ENCODE measurements around the gene AVPR1A.
"Not testable (repeated sequence)": the region's sequence is repeated elsewhere in the genome, so short reads cannot be mapped to it uniquely, and the experiment has no call there.

Gene AVPR1A

DNA sequence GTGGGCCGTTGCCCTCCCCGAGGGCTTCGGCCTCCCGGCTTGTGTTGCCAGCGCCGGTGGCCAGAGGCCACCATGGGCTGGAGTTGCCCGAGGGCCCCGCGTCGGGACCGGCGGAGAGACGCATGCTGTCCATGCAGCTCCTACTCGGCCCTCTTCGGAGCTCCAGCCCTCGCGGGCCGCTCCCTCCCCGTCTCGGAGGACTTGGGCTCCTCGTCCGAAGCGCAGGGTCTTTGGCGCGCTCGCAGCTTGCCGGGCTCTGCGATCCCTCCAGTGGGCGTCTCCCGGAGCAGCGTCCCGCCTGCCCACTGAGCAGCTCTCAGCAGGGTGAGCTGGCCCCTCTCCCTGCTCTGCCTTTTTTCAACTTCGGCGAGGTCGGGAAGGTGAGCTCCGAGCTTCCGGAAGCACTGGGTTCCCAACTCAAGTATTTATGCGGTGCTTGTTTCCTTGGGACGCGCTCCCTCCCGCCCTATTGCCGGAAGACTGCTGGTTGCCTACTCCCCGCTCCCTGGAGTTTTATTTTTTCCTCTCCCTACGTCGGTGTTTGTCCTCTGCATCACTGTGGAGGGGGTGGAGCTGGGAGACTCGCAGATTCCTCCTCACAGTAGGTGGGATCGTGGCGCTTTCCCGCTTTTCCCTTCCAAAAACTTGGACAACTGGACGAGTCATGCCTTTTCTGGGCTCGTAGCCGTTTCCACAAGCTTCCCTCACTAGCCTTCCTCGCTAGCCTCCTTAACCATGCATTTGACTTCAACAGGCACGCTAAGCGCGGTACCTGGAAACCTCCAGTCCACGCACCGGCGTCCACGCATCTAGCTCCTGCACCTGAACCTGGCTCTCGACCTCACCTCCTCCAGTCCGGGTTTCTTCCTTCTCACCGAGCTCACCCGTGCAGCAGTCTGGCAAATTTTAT, at the start of gene AVPR1A:
AVPR1A (minus strand) TSS at position 489 of the 910 bp plus-strand sequence; CDS start at position 124, 365 bp downstream.
- H3K4me3 Mint-ChIP-seq, result no peak within 1 kb of the TSS
- H3K36me3 Mint-ChIP-seq, result no peaks in the 10 kb centered on the region
- DNase-seq (ENCODE audit: low spot score in 2 of 2) (no peak), ATAC-seq (ENCODE audit: low read depth) (no peak)
- H3K9me3 Mint-ChIP-seq, result peaks cover 4% of the 10 kb centered on the region
- H3K27me3 Mint-ChIP-seq, result peaks cover 26% of the 10 kb centered on the region
- H3K27ac Mint-ChIP-seq, result no peak within 1 kb of the TSS
- H3K4me1 Mint-ChIP-seq, result no peaks in the 10 kb centered on the region

GRCh38 chr12:63196168-63196567, 45.2 kb upstream of the AVPR1A start:
- DNase-seq (ENCODE audit: low spot score in 2 of 2), result no peak
- Mint-ChIP-seq H3K36me3 (no peaks in the 10 kb centered on the region), H3K27ac (no peak overlapping the region), H3K27me3 (peaks cover 3% of the 10 kb centered on the region), H3K4me3 (no peak overlapping the region), H3K9me3 (peaks cover 5% of the 10 kb centered on the region), H3K4me1 (no peaks in the 10 kb centered on the region)
- ATAC-seq (ENCODE audit: low read depth), result no peak

- Mint-ChIP-seq H3K27ac (no peak overlapping the region), H3K4me1 (no peaks in the 10 kb centered on the region), H3K36me3 (peaks cover 2% of the 10 kb centered on the region), H3K9me3 (peaks cover 9% of the 10 kb centered on the region), H3K4me3 (no peak overlapping the region), H3K27me3 (no peaks in the 10 kb centered on the region)
- ATAC-seq (ENCODE audit: low read depth) (no peak), DNase-seq (ENCODE audit: low spot score in 2 of 2) (no peak)
Measured at GRCh38 chr12:63179224-63179623, 28.2 kb upstream of the AVPR1A start.

- H3K27ac Mint-ChIP-seq, result no peak overlapping the region
- no peaks in the 10 kb centered on the region for H3K4me1 Mint-ChIP-seq
- ATAC-seq (ENCODE audit: low read depth) (no peak), DNase-seq (ENCODE audit: low spot score in 2 of 2) (no peak)
- H3K36me3 Mint-ChIP-seq, result no peaks in the 10 kb centered on the region
- H3K27me3 Mint-ChIP-seq, result no peaks in the 10 kb centered on the region
- peaks cover 1% of the 10 kb centered on the region for H3K9me3 Mint-ChIP-seq
- no peak overlapping the region for H3K4me3 Mint-ChIP-seq
Measured at GRCh38 chr12:63170321-63170720, 19.3 kb upstream of the AVPR1A start.

GRCh38 chr12:63167741-63168140, 16.7 kb upstream of the AVPR1A start:
- H3K9me3 Mint-ChIP-seq; H3K27me3 Mint-ChIP-seq; H3K4me1 Mint-ChIP-seq; ATAC-seq (ENCODE audit: low read depth); DNase-seq (ENCODE audit: low spot score in 2 of 2); H3K4me3 Mint-ChIP-seq; H3K36me3 Mint-ChIP-seq; H3K27ac Mint-ChIP-seq: not testable (repeated sequence)

DNA sequence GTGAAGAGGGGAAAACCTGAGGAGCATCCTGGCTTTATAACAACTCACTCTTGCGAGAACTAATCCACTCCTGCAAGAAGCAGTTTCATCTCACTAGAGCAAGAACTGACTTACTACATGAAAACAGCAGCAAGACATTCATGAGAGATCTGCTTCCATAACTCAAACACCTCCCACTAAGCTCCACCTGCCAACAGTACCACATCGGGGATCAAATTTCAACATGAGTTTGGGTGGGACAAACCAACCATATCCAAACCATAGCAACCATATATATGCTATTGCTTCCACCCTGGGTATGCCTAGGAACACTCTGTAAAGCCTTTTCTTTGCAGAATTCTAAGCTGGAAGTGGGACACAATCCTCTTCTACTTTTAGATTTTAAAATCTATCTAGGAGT, 13.9 kb upstream of the AVPR1A start:
- no peak for DNase-seq (ENCODE audit: low spot score in 2 of 2)
- H3K9me3 Mint-ChIP-seq, result no peaks in the 10 kb centered on the region
- no peak overlapping the region for H3K27ac Mint-ChIP-seq
- no peak for ATAC-seq (ENCODE audit: low read depth)
- H3K4me3 Mint-ChIP-seq, result no peak overlapping the region
- no peaks in the 10 kb centered on the region for H3K4me1 Mint-ChIP-seq
- H3K36me3 Mint-ChIP-seq, result no peaks in the 10 kb centered on the region
- H3K27me3 Mint-ChIP-seq, result no peaks in the 10 kb centered on the region

DNA sequence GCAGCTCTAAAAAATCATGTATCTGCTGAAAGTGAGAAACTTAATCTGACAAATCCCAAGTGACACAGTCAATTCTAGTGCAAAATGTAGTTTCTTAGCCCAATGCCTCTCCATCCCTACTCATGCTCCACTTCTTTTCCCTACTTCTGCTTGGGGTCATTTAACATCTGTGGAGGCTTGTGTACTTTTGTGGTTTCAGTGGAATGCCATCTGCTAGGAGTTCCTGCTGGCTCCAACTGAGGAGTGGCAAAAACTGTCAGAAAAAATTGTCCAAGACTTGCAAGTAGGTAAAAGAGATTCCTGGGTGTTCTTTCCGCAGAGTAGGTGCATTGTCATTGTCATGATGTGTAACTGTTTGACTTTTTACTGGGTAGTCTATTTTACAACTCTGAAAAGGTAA, 12.5 kb upstream of the AVPR1A start:
- Mint-ChIP-seq H3K27ac (no peak overlapping the region), H3K36me3 (no peaks in the 10 kb centered on the region), H3K4me1 (no peaks in the 10 kb centered on the region), H3K4me3 (no peak overlapping the region), H3K9me3 (no peaks in the 10 kb centered on the region), H3K27me3 (no peaks in the 10 kb centered on the region)
- no peak for DNase-seq (ENCODE audit: low spot score in 2 of 2)
- no peak for ATAC-seq (ENCODE audit: low read depth)

GRCh38 chr12:63155375-63155774, 4.4 kb upstream of the AVPR1A start:
- Mint-ChIP-seq H3K4me1 (no peaks in the 10 kb centered on the region), H3K4me3 (no peak overlapping the region), H3K27ac (no peak overlapping the region), H3K27me3 (peaks cover 19% of the 10 kb centered on the region), H3K9me3 (peaks cover 1% of the 10 kb centered on the region), H3K36me3 (no peaks in the 10 kb centered on the region)
- DNase-seq (ENCODE audit: low spot score in 2 of 2), result no peak
- ATAC-seq (ENCODE audit: low read depth), result no peak

GRCh38 chr12:63154560-63154959, 3.6 kb upstream of the AVPR1A start:
- DNase-seq (ENCODE audit: low spot score in 2 of 2) (no peak), ATAC-seq (ENCODE audit: low read depth) (no peak)
- Mint-ChIP-seq H3K36me3 (no peaks in the 10 kb centered on the region), H3K4me3 (no peak overlapping the region), H3K4me1 (no peaks in the 10 kb centered on the region), H3K9me3 (peaks cover 4% of the 10 kb centered on the region), H3K27me3 (peaks cover 24% of the 10 kb centered on the region), H3K27ac (no peak overlapping the region)

- H3K36me3 Mint-ChIP-seq, result no peaks in the 10 kb centered on the region
- H3K9me3 Mint-ChIP-seq, result peaks cover 4% of the 10 kb centered on the region
- no peak overlapping the region for H3K27ac Mint-ChIP-seq
- no peaks in the 10 kb centered on the region for H3K4me1 Mint-ChIP-seq
- no peak for DNase-seq (ENCODE audit: low spot score in 2 of 2)
- ATAC-seq (ENCODE audit: low read depth), result no peak
- no peak overlapping the region for H3K4me3 Mint-ChIP-seq
- H3K27me3 Mint-ChIP-seq, result peaks cover 26% of the 10 kb centered on the region
Measured at GRCh38 chr12:63152321-63152700, 1.3 kb upstream of the AVPR1A start.

DNA sequence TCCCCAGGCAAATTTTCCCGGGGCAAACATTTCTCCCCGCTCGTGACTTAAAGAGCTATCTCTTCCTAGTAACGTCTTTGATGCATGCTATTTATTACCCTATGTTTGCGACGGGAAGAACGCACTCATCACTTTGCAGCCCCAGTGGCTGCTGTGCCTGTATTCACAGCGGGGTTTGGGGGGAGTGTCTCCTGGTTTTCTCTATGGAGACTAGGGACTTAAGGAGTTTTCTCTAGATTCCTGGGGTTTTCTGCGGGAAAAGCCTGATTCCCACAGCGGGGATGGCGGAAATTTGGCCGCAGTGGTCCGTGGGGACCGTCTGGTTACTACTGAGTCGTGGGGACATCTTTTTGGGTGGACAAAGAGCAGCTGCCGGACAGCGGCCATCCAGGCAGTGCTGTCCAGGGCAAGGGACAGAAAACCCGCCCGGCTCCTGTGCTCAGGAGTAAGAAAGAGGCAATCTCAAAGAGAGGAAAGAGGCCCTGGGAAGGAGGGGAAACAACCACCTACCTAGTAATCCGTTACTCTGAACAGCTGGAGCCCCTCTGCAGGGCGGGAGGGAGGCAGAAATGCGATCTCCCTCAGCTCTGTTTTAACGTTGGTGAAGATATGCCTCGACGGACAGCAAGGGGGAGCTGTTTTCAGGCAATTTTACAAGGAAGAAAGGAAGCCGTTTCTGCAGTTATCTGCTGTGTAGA, 771 bp upstream of the AVPR1A start:
- H3K4me1 Mint-ChIP-seq, result no peaks in the 10 kb centered on the region
- no peak overlapping the region for H3K4me3 Mint-ChIP-seq
- no peaks in the 10 kb centered on the region for H3K36me3 Mint-ChIP-seq
- DNase-seq (ENCODE audit: low spot score in 2 of 2) (no peak), ATAC-seq (ENCODE audit: low read depth) (no peak)
- H3K9me3 Mint-ChIP-seq, result peaks cover 4% of the 10 kb centered on the region
- peaks cover 26% of the 10 kb centered on the region for H3K27me3 Mint-ChIP-seq
- H3K27ac Mint-ChIP-seq, result no peak overlapping the region

GRCh38 chr12:63149909-63150712, 890 bp downstream of the AVPR1A start:
- ATAC-seq (ENCODE audit: low read depth) (no peak), DNase-seq (ENCODE audit: low spot score in 2 of 2) (no peak)
- H3K4me1 Mint-ChIP-seq, result no peaks in the 10 kb centered on the region
- H3K36me3 Mint-ChIP-seq, result no peaks in the 10 kb centered on the region
- peaks cover 26% of the 10 kb centered on the region for H3K27me3 Mint-ChIP-seq
- H3K4me3 Mint-ChIP-seq, result no peak overlapping the region
- H3K9me3 Mint-ChIP-seq, result peaks cover 4% of the 10 kb centered on the region
- no peak overlapping the region for H3K27ac Mint-ChIP-seq

DNA sequence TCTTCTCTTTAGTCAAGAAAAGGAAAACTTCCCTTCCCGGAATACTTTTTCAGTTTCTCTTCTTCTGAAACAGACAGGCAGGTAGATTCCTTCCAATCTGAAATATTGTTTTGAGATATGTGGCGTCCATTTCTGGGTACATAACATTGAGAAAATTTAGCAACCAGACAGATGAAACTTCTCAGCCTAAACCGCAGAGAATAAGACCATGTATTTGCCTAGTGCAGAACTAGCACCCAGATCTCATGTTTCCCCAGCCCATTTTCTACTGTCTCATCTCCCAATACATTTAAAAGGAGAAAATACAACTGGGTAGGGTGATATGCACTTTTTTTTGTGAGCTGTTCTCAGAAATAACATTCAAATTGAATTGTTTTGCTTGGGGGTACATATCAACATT, 6.4 kb downstream of the AVPR1A start:
- ATAC-seq (ENCODE audit: low read depth), result no peak
- H3K9me3 Mint-ChIP-seq, result no peaks in the 10 kb centered on the region
- no peak overlapping the region for H3K27ac Mint-ChIP-seq

GRCh38 chr12:63138488-63138887, 12.5 kb downstream of the AVPR1A start:
- H3K4me3 Mint-ChIP-seq, result no peak overlapping the region
- peaks cover 3% of the 10 kb centered on the region for H3K9me3 Mint-ChIP-seq
- H3K27ac Mint-ChIP-seq, result no peak overlapping the region
- no peak for ATAC-seq (ENCODE audit: low read depth)
- H3K27me3 Mint-ChIP-seq, result no peaks in the 10 kb centered on the region
- no peaks in the 10 kb centered on the region for H3K4me1 Mint-ChIP-seq
- DNase-seq (ENCODE audit: low spot score in 2 of 2), result no peak
- no peaks in the 10 kb centered on the region for H3K36me3 Mint-ChIP-seq

More for the DNA sequence above, 6.4 kb downstream of the AVPR1A start:
- no peaks in the 10 kb centered on the region for H3K4me1 Mint-ChIP-seq
- H3K36me3 Mint-ChIP-seq, result no peaks in the 10 kb centered on the region
- H3K27me3 Mint-ChIP-seq, result peaks cover 2% of the 10 kb centered on the region
- DNase-seq (ENCODE audit: low spot score in 2 of 2), result no peak
- no peak overlapping the region for H3K4me3 Mint-ChIP-seq

Measured in memory B cell (primary cell).